Tibial artery (tissue), 4 donors: ENCODE results near the gene RB1.

ENCODE experiments used
- DNase-seq, 2 donors: peaks; one replicate each; pipeline ENCODE4 v3.0.0-alpha.2; 2019
- H3K27ac ChIP-seq, 2 donors: fragments of 200-600 bp; sonication (generic) in 1 of 2; 1 replicate in 1 of 2; 2 replicates in 1 of 2; pipeline ENCODE4 v1.5.1; 2018 to 2019; ENCODE audit warnings: mild to moderate bottlenecking in 1 of 2
- H3K27me3 ChIP-seq, 2 donors: fragments of 200-600 bp; sonication (generic) in 1 of 2; one replicate each; pipeline versions ENCODE4 v1.5.1 to v1.6.0; 2016 to 2019
- H3K36me3 ChIP-seq, 3 donors: fragments of 200-600 bp; sonication (generic) in 2 of 3; one replicate each; pipeline ENCODE4 v1.5.1; 2016 to 2019; ENCODE audit warnings: mild to moderate bottlenecking in 2 of 3
- H3K4me1 ChIP-seq, 4 donors: fragments of 200-600 bp; sonication (generic) in 2 of 4; 1 replicate in 3 of 4; 2 replicates in 1 of 4; pipeline ENCODE4 v1.5.1; 2016 to 2019
- H3K4me3 ChIP-seq, 2 donors: fragments of 200-600 bp; sonication (generic) in 1 of 2; 1 replicate in 1 of 2; 2 replicates in 1 of 2; pipeline ENCODE4 v1.5.1; 2018 to 2019; ENCODE audit warnings: mild to moderate bottlenecking in 2 of 2
- H3K9me3 ChIP-seq, 3 donors: fragments of 200-600 bp; sonication (generic) in 1 of 3; one replicate each; pipeline ENCODE4 v1.5.1; 2016 to 2019
- intact Hi-C: fragments of 100-400 bp; cut with DNase I; formaldehyde crosslinking; loops from one replicate; pipeline ENCODE4 v1.15.0; 2023; ENCODE audit warnings: low total_unique reads
- TF ChIP-seq, protein P1 (sequence below), 2 experiments: fragments of 200-600 bp in 1 of 2; fragments of 450-650 bp in 1 of 2; IDR thresholded peaks; one replicate each; pipeline ENCODE4 v1.5.1; 2017 to 2019; ENCODE audit warnings: antibody characterized with exemption in 2 of 2, mild to moderate bottlenecking in 1 of 2, moderate library complexity in 1 of 2

RB1 gene

DNA sequence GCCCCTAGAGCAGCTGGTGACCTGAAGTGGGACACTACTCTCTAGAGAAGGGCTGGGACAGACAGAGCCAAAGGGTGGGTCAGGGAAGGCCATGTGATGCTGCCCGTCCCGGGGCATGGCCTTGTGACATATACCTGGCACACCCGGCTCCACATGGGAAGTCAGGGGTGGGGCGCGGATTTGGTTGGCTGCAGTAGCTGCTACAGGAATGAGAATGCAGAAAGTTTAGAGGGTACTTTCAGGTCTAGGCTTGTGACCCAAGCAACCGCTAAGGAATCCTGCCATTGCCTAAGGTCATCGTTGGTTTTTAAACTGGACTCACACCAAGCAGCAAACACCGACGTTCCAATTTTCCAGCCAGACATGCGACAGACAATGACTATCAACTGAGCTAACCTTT is 203.5 kb downstream of the RB1 start:
- Histone ChIP-seq H3K9me3 (no peaks in the 10 kb centered on the region), H3K27ac (peak overlapping the region; percentile 80 to 84), H3K4me3 (no peak overlapping the region), H3K4me1 (peaks cover 0 to 22% (median 7%) of the 10 kb centered on the region in 4 donors), H3K27me3 (no peaks in the 10 kb centered on the region), H3K36me3 (peaks cover 5 to 15% (median 6%) of the 10 kb centered on the region in 3 donors)
- TF ChIP-seq, protein P1, sequence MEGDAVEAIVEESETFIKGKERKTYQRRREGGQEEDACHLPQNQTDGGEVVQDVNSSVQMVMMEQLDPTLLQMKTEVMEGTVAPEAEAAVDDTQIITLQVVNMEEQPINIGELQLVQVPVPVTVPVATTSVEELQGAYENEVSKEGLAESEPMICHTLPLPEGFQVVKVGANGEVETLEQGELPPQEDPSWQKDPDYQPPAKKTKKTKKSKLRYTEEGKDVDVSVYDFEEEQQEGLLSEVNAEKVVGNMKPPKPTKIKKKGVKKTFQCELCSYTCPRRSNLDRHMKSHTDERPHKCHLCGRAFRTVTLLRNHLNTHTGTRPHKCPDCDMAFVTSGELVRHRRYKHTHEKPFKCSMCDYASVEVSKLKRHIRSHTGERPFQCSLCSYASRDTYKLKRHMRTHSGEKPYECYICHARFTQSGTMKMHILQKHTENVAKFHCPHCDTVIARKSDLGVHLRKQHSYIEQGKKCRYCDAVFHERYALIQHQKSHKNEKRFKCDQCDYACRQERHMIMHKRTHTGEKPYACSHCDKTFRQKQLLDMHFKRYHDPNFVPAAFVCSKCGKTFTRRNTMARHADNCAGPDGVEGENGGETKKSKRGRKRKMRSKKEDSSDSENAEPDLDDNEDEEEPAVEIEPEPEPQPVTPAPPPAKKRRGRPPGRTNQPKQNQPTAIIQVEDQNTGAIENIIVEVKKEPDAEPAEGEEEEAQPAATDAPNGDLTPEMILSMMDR (IDR thresholded peaks at IDR 0.05) = no peak
- no peak for DNase-seq
- intact Hi-C loops = no loop called here

DNA sequence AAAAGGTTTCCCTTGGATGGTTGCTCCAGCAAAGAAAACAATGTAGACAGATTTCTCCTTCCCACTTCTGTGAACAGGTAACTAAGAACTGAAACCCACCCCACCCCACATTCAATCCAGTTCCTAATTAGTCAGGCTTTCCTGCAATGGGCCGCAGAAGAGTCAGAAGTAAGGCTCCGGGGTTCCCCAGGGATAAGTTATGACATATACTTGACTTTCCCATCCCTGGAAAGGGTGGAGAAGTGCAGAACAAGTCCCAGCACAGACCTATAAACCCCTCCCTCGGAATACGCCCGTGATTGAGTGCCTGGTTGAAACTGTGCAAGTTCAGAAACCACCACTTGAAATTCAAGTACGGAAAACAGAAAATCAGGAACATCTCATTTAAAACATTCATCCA is 204.5 kb downstream of the RB1 start:
- Histone ChIP-seq H3K36me3 (peaks cover 12 to 15% (median 13%) of the 10 kb centered on the region in 3 donors), H3K9me3 (no peaks in the 10 kb centered on the region), H3K4me3 (no peak overlapping the region), H3K4me1 (peaks cover 0 to 22% (median 7%) of the 10 kb centered on the region in 4 donors), H3K27ac (no peak overlapping the region), H3K27me3 (no peaks in the 10 kb centered on the region)
- no peak for DNase-seq
- intact Hi-C loops = no loop called here
- TF ChIP-seq, protein P1 (IDR thresholded peaks at IDR 0.05) = no peak

GRCh38 chr13:48510698-48511097 is 207.1 kb downstream of the RB1 start:
- H3K9me3 ChIP-seq = no peaks in the 10 kb centered on the region
- peaks cover 12 to 15% (median 13%) of the 10 kb centered on the region in 3 donors for H3K36me3 ChIP-seq
- H3K27me3 ChIP-seq = no peaks in the 10 kb centered on the region
- no peak overlapping the region for H3K27ac ChIP-seq
- H3K4me3 ChIP-seq = no peak overlapping the region
- peaks cover 0 to 13% (median 7%) of the 10 kb centered on the region in 4 donors for H3K4me1 ChIP-seq
- TF ChIP-seq, protein P1 (IDR thresholded peaks at IDR 0.05) = no peak
- no peak for DNase-seq
- intact Hi-C loops = no loop called here

DNA sequence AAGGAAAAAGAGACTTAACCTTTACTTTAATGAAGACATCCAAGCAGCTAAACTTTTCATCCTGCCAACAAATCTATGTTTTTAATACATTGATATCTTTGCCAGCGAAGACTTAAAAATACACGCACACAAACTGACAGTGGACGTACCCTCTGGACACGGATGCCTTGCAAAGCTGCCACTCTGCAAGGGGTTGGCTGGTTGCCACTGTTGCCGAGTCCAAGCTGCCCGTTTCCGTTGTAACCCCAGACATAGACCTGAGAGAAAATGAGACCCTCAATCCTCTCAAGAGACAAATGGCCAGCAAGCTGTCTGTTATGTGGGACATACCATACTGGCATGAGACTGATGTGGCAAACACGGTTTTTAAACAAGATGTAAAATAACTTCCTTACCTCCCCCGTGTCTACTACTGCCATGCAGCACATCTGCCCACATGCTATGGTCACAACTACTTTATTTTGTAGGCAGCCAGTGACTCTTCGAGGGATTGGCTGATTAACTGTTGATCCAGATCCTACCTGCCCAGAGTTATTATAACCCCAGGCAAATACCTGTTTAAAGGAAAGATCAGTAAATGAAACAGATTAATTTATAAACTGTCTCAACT is 208.2 kb downstream of the RB1 start:
- H3K4me3 ChIP-seq = no peak overlapping the region
- intact Hi-C loops = no loop called here
- no peaks in the 10 kb centered on the region for H3K9me3 ChIP-seq
- H3K27ac ChIP-seq = no peak overlapping the region
- H3K36me3 ChIP-seq = peaks cover 12 to 15% (median 13%) of the 10 kb centered on the region in 3 donors
- H3K4me1 ChIP-seq = peaks cover 0 to 5% (median 2%) of the 10 kb centered on the region in 4 donors
- no peaks in the 10 kb centered on the region for H3K27me3 ChIP-seq
- DNase-seq = no peak
- TF ChIP-seq, protein P1 (IDR thresholded peaks at IDR 0.05) = no peak

- H3K4me1 ChIP-seq = no peaks in the 10 kb centered on the region
- TF ChIP-seq, protein P1 (IDR thresholded peaks at IDR 0.05) = no peak
- intact Hi-C loops = no loop called here
Measured at GRCh38 chr13:48514793-48515192, 211.2 kb downstream of the RB1 start.

More at GRCh38 chr13:48514793-48515192, 211.2 kb downstream of the RB1 start:
- Histone ChIP-seq H3K4me3 (no peak overlapping the region), H3K27me3 (no peaks in the 10 kb centered on the region), H3K9me3 (no peaks in the 10 kb centered on the region), H3K36me3 (peaks cover 7 to 17% (median 13%) of the 10 kb centered on the region in 3 donors), H3K27ac (no peak overlapping the region)
- DNase-seq = no peak
